Measurements from ENCODE around the gene CCDC112. TPM values are rescaled to one million over a fixed set of nuclear protein-coding genes. Genes with fewer than 3 reads are reported as not detected.

The CCDC112 gene
- total and polyA plus RNA-seq, 2 of the 13 experiments (the other 11 are each of a cell fraction or from before 2014, with no cell fraction given), result 1.1 to 2.8 TPM

DNA sequence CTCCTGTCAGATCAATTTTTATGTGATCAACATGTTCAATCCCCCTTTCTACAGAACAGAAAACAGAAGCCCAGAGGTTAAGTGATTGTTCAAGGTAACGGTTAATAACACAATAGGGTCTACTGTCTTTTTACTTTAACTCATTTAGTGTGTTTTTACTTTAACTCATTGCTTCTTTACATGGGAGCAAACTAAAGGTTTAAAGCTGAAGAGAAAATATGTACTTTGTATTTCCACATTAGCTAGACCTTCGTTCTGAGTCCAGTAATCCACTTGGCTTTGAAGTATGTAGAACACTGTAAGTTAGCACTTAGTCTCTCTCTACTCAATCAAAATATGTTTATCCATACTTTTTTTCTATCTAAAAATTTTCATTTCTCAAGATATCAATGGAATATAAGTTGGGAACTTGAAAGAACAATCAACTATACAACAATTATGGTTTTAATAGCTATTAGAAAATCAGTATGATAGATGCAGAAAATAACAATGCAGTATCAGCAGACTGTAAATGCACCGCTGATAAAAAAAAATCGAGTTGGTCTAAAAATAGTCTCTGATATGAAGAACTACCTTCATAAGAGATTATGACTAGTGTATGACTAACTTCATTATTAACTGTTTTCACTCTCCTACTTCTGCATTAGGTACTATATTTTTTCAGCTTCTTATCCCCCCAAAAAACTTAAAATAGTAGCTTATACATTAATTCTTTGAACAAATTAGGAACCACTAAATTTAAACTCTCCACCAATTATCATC, 54.4 kb downstream of the CCDC112 start (continued):
- TF ChIP-seq ZNF614 (CRISPR knock-in tag; IDR thresholded peaks at IDR 0.05; ENCODE audit: borderline replicate concordance) (0 out of 2 replicates have a peak, but pooled peaks have one; percentile 33), SOX13 (IDR thresholded peaks at IDR 0.05) (0 out of 2 replicates have a peak, but pooled peaks have one; percentile 13), SOX13 (CRISPR knock-in tag; conservative IDR thresholded peaks at IDR 0.05 in 1 of 2, IDR thresholded peaks at IDR 0.05 in 1 of 2) (peak in 1 of 2 experiments; percentile 89; a peak in 2 of 4 replicates), FOXK2 (IDR thresholded peaks at IDR 0.05) (peak; percentile 18; the same call in 1 of the 2 replicates), ATF7-NPFF (CRISPR knock-in tag; IDR thresholded peaks at IDR 0.05; ENCODE audit: low read depth) (no peak), EP300 (IDR thresholded peaks at IDR 0.05; ENCODE audit: low read depth in 2 of 2, low read length in 2 of 2) (peak; percentile 44 to 90; a peak in 3 of 4 replicates), EP300 (CRISPR knock-in tag; IDR thresholded peaks at IDR 0.05; ENCODE audit: borderline replicate concordance) (no peak), NR2F1 (CRISPR knock-in tag; IDR thresholded peaks at IDR 0.05) (0 out of 4 replicates have a peak, but pooled peaks of 1 of the 2 experiments have one; percentile 13), TBX3 (IDR thresholded peaks at IDR 0.05; ENCODE audit: borderline replicate concordance) (peak; percentile 43; the same call in 1 of the 2 replicates), FOXA3 (CRISPR knock-in tag; IDR thresholded peaks at IDR 0.05) (peak; percentile 75), CREB1 (IDR thresholded peaks at IDR 0.05) (no peak), CREB1 (CRISPR knock-in tag; IDR thresholded peaks at IDR 0.05) (peak; percentile 53; the same call in 1 of the 2 replicates), KDM6A (CRISPR knock-in tag; IDR thresholded peaks at IDR 0.05; ENCODE audit: low read depth) (peak; percentile 73; the same call in 1 of the 2 replicates), DPF2 (CRISPR knock-in tag; IDR thresholded peaks at IDR 0.05; ENCODE audit: borderline replicate concordance, low read depth) (peak; percentile 60; the same call in 1 of the 2 replicates), FOXJ3 (CRISPR knock-in tag; IDR thresholded peaks at IDR 0.05; ENCODE audit: borderline replicate concordance) (peak; percentile 21; the same call in 1 of the 2 replicates), REPIN1 (CRISPR knock-in tag; IDR thresholded peaks at IDR 0.05; ENCODE audit: borderline replicate concordance, low read depth) (0 out of 2 replicates have a peak, but pooled peaks have one; percentile 16), FLYWCH1 (CRISPR knock-in tag; IDR thresholded peaks at IDR 0.05) (no peak), ISL2 (CRISPR knock-in tag; IDR thresholded peaks at IDR 0.05) (peak; percentile 82; the same call in 1 of the 2 replicates), IRF2 (CRISPR knock-in tag; IDR thresholded peaks at IDR 0.05) (peak; percentile 46; the same call in 1 of the 2 replicates), NCOR1 (IDR thresholded peaks at IDR 0.05; ENCODE audit: borderline replicate concordance, low read length) (peak; percentile 96), SOX5 (CRISPR knock-in tag; IDR thresholded peaks at IDR 0.05; ENCODE audit: borderline replicate concordance) (peak; percentile 86), TCF7 (IDR thresholded peaks at IDR 0.05; ENCODE audit: low read depth) (peak; percentile 73), ZNF468 (CRISPR knock-in tag; IDR thresholded peaks at IDR 0.05) (no peak), HMG20A (CRISPR knock-in tag; IDR thresholded peaks at IDR 0.05; ENCODE audit: borderline replicate concordance) (peak; percentile 35; the same call in 1 of the 2 replicates), ZNF652 (CRISPR knock-in tag; IDR thresholded peaks at IDR 0.05; ENCODE audit: borderline replicate concordance, low read depth) (peak; percentile 87), NFYB (CRISPR knock-in tag; IDR thresholded peaks at IDR 0.05) (no peak), SOX6 (IDR thresholded peaks at IDR 0.05) (no peak), SOX6 (CRISPR knock-in tag; IDR thresholded peaks at IDR 0.05) (peak; percentile 81)
- TF ChIP-seq, protein P1, sequence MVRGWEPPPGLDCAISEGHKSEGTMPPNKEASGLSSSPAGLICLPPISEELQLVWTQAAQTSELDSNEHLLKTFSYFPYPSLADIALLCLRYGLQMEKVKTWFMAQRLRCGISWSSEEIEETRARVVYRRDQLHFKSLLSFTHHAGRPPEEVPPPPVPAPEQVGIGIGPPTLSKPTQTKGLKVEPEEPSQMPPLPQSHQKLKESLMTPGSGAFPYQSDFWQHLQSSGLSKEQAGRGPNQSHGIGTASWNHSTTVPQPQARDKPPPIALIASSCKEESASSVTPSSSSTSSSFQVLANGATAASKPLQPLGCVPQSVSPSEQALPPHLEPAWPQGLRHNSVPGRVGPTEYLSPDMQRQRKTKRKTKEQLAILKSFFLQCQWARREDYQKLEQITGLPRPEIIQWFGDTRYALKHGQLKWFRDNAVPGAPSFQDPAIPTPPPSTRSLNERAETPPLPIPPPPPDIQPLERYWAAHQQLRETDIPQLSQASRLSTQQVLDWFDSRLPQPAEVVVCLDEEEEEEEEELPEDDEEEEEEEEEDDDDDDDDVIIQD (CRISPR knock-in tag; IDR thresholded peaks at IDR 0.05; ENCODE audit: low read depth), result peak; percentile 78; the same call in 1 of the 2 replicates
- TF ChIP-seq, protein P2, sequence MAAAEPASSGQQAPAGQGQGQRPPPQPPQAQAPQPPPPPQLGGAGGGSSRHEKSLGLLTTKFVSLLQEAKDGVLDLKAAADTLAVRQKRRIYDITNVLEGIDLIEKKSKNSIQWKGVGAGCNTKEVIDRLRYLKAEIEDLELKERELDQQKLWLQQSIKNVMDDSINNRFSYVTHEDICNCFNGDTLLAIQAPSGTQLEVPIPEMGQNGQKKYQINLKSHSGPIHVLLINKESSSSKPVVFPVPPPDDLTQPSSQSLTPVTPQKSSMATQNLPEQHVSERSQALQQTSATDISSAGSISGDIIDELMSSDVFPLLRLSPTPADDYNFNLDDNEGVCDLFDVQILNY (CRISPR knock-in tag; conservative IDR thresholded peaks at IDR 0.05), result no peak
